Measurements from ENCODE around the gene TYK2.

TYK2 gene

GRCh38 chr19:10325732-10326131 is 54.6 kb downstream of the TYK2 start:
- Histone ChIP-seq H3K36me3 (ENCODE audit: control insufficient read depth in 1 of 2, insufficient read depth in 2 of 2, low read length in 2 of 2) (peaks cover 41 to 90% of the 10 kb centered on the region in 2 donors), H3K9me3 (ENCODE audit: control insufficient read depth in 1 of 2, low read length in 2 of 2) (no peaks in the 10 kb centered on the region), H3K4me1 (ENCODE audit: control insufficient read depth in 1 of 2, insufficient read depth in 2 of 2, low read length in 2 of 2) (peaks cover 19 to 27% of the 10 kb centered on the region in 2 donors), H3K27ac (ENCODE audit: low read depth, low read length) (no peak overlapping the region), H3K27me3 (ENCODE audit: control insufficient read depth in 1 of 2, insufficient read depth in 2 of 2, low read length in 2 of 2) (no peaks in the 10 kb centered on the region), H3K4me3 (ENCODE audit: low read depth in 1 of 2, low read length in 2 of 2) (no peak overlapping the region), H3K9ac (ENCODE audit: low read depth in 1 of 2, low read length in 2 of 2) (no peak overlapping the region)

- peaks cover 20 to 28% of the 10 kb centered on the region in 2 donors for H3K4me1 ChIP-seq (ENCODE audit: control insufficient read depth in 1 of 2, insufficient read depth in 2 of 2, low read length in 2 of 2)
- H3K27me3 ChIP-seq (ENCODE audit: control insufficient read depth in 1 of 2, insufficient read depth in 2 of 2, low read length in 2 of 2) = no peaks in the 10 kb centered on the region
- H3K4me3 ChIP-seq (ENCODE audit: low read depth in 1 of 2, low read length in 2 of 2) = peak overlapping the region; percentile 40 to 55
- H3K36me3 ChIP-seq (ENCODE audit: control insufficient read depth in 1 of 2, insufficient read depth in 2 of 2, low read length in 2 of 2) = peaks cover 31 to 82% of the 10 kb centered on the region in 2 donors
- no peaks in the 10 kb centered on the region for H3K9me3 ChIP-seq (ENCODE audit: control insufficient read depth in 1 of 2, low read length in 2 of 2)
- peak overlapping the region; percentile 5 to 74 for H3K9ac ChIP-seq (ENCODE audit: low read depth in 1 of 2, low read length in 2 of 2)
- peak overlapping the region; percentile 65 for H3K27ac ChIP-seq (ENCODE audit: low read depth, low read length)
These were observed 58.2 kb downstream of the TYK2 start for GRCh38 chr19:10321874-10322835.

- H3K27ac ChIP-seq (ENCODE audit: low read depth, low read length) = peak overlapping the region; percentile 65
- peak overlapping the region; percentile 5 to 74 for H3K9ac ChIP-seq (ENCODE audit: low read depth in 1 of 2, low read length in 2 of 2)
- peak overlapping the region in 1 of 2 donors; percentile 55 for H3K4me3 ChIP-seq (ENCODE audit: low read depth in 1 of 2, low read length in 2 of 2)
- no peaks in the 10 kb centered on the region for H3K27me3 ChIP-seq (ENCODE audit: control insufficient read depth in 1 of 2, insufficient read depth in 2 of 2, low read length in 2 of 2)
- peaks cover 27 to 78% of the 10 kb centered on the region in 2 donors for H3K36me3 ChIP-seq (ENCODE audit: control insufficient read depth in 1 of 2, insufficient read depth in 2 of 2, low read length in 2 of 2)
- H3K4me1 ChIP-seq (ENCODE audit: control insufficient read depth in 1 of 2, insufficient read depth in 2 of 2, low read length in 2 of 2) = peaks cover 22 to 29% of the 10 kb centered on the region in 2 donors
- H3K9me3 ChIP-seq (ENCODE audit: control insufficient read depth in 1 of 2, low read length in 2 of 2) = no peaks in the 10 kb centered on the region
These were observed 59.0 kb downstream of the TYK2 start for GRCh38 chr19:10321417-10321797.

- H3K4me3 ChIP-seq (ENCODE audit: low read depth in 1 of 2, low read length in 2 of 2) = no peak overlapping the region
- H3K4me1 ChIP-seq (ENCODE audit: control insufficient read depth in 1 of 2, insufficient read depth in 2 of 2, low read length in 2 of 2) = peaks cover 28 to 35% of the 10 kb centered on the region in 2 donors
- peak overlapping the region; percentile 65 for H3K27ac ChIP-seq (ENCODE audit: low read depth, low read length)
- peaks cover 27 to 72% of the 10 kb centered on the region in 2 donors for H3K36me3 ChIP-seq (ENCODE audit: control insufficient read depth in 1 of 2, insufficient read depth in 2 of 2, low read length in 2 of 2)
- H3K27me3 ChIP-seq (ENCODE audit: control insufficient read depth in 1 of 2, insufficient read depth in 2 of 2, low read length in 2 of 2) = no peaks in the 10 kb centered on the region
- no peaks in the 10 kb centered on the region for H3K9me3 ChIP-seq (ENCODE audit: control insufficient read depth in 1 of 2, low read length in 2 of 2)
- H3K9ac ChIP-seq (ENCODE audit: low read depth in 1 of 2, low read length in 2 of 2) = peak overlapping the region in 1 of 2 donors; percentile 5
These were observed 59.6 kb downstream of the TYK2 start for GRCh38 chr19:10320602-10321416.

- Histone ChIP-seq H3K9me3 (ENCODE audit: control insufficient read depth in 1 of 2, low read length in 2 of 2) (no peaks in the 10 kb centered on the region), H3K27me3 (ENCODE audit: control insufficient read depth in 1 of 2, insufficient read depth in 2 of 2, low read length in 2 of 2) (no peaks in the 10 kb centered on the region), H3K4me1 (ENCODE audit: control insufficient read depth in 1 of 2, insufficient read depth in 2 of 2, low read length in 2 of 2) (peaks cover 35 to 38% of the 10 kb centered on the region in 2 donors), H3K36me3 (ENCODE audit: control insufficient read depth in 1 of 2, insufficient read depth in 2 of 2, low read length in 2 of 2) (peaks cover 24 to 57% of the 10 kb centered on the region in 2 donors), H3K9ac (ENCODE audit: low read depth in 1 of 2, low read length in 2 of 2) (no peak overlapping the region), H3K27ac (ENCODE audit: low read depth, low read length) (no peak overlapping the region), H3K4me3 (ENCODE audit: low read depth in 1 of 2, low read length in 2 of 2) (no peak overlapping the region)
These were observed 61.3 kb downstream of the TYK2 start for GRCh38 chr19:10318807-10319682.

- Histone ChIP-seq H3K9me3 (ENCODE audit: control insufficient read depth in 1 of 2, low read length in 2 of 2) (no peaks in the 10 kb centered on the region), H3K4me1 (ENCODE audit: control insufficient read depth in 1 of 2, insufficient read depth in 2 of 2, low read length in 2 of 2) (peaks cover 33 to 35% of the 10 kb centered on the region in 2 donors), H3K27ac (ENCODE audit: low read depth, low read length) (no peak overlapping the region), H3K4me3 (ENCODE audit: low read depth in 1 of 2, low read length in 2 of 2) (no peak overlapping the region), H3K9ac (ENCODE audit: low read depth in 1 of 2, low read length in 2 of 2) (no peak overlapping the region), H3K27me3 (ENCODE audit: control insufficient read depth in 1 of 2, insufficient read depth in 2 of 2, low read length in 2 of 2) (no peaks in the 10 kb centered on the region), H3K36me3 (ENCODE audit: control insufficient read depth in 1 of 2, insufficient read depth in 2 of 2, low read length in 2 of 2) (peaks cover 24 to 46% of the 10 kb centered on the region in 2 donors)
These were observed 62.4 kb downstream of the TYK2 start for GRCh38 chr19:10317857-10318462.

GRCh38 chr19:10317045-10317856 is 63.1 kb downstream of the TYK2 start:
- Histone ChIP-seq H3K27ac (ENCODE audit: low read depth, low read length) (no peak overlapping the region), H3K9ac (ENCODE audit: low read depth in 1 of 2, low read length in 2 of 2) (no peak overlapping the region), H3K36me3 (ENCODE audit: control insufficient read depth in 1 of 2, insufficient read depth in 2 of 2, low read length in 2 of 2) (peaks cover 20 to 39% of the 10 kb centered on the region in 2 donors), H3K4me1 (ENCODE audit: control insufficient read depth in 1 of 2, insufficient read depth in 2 of 2, low read length in 2 of 2) (peaks cover 26 to 28% of the 10 kb centered on the region in 2 donors), H3K27me3 (ENCODE audit: control insufficient read depth in 1 of 2, insufficient read depth in 2 of 2, low read length in 2 of 2) (no peaks in the 10 kb centered on the region), H3K9me3 (ENCODE audit: control insufficient read depth in 1 of 2, low read length in 2 of 2) (no peaks in the 10 kb centered on the region), H3K4me3 (ENCODE audit: low read depth in 1 of 2, low read length in 2 of 2) (no peak overlapping the region)

- no peak overlapping the region for H3K27ac ChIP-seq (ENCODE audit: low read depth, low read length)
- H3K9ac ChIP-seq (ENCODE audit: low read depth in 1 of 2, low read length in 2 of 2) = no peak overlapping the region
- H3K27me3 ChIP-seq (ENCODE audit: control insufficient read depth in 1 of 2, insufficient read depth in 2 of 2, low read length in 2 of 2) = no peaks in the 10 kb centered on the region
- no peaks in the 10 kb centered on the region for H3K9me3 ChIP-seq (ENCODE audit: control insufficient read depth in 1 of 2, low read length in 2 of 2)
- H3K4me1 ChIP-seq (ENCODE audit: control insufficient read depth in 1 of 2, insufficient read depth in 2 of 2, low read length in 2 of 2) = peaks cover 18 to 26% of the 10 kb centered on the region in 2 donors
- peaks cover 20 to 33% of the 10 kb centered on the region in 2 donors for H3K36me3 ChIP-seq (ENCODE audit: control insufficient read depth in 1 of 2, insufficient read depth in 2 of 2, low read length in 2 of 2)
- H3K4me3 ChIP-seq (ENCODE audit: low read depth in 1 of 2, low read length in 2 of 2) = peak overlapping the region; percentile 78 to 88
These were observed 63.9 kb downstream of the TYK2 start for GRCh38 chr19:10316229-10317044.

Data from duodenal mucosa (tissue), 2 donors.